GM18870 (cell line): ENCODE results near the gene SOX2.

Experiments
- ATAC-seq: cut with Tn5 transposase; IDR thresholded peaks from one replicate; pipeline ENCODE4 v1.9.1; 2021; ENCODE audit warnings: moderate library complexity; ENCODE audit not compliant: unreplicated experiment

The SOX2 gene

DNA sequence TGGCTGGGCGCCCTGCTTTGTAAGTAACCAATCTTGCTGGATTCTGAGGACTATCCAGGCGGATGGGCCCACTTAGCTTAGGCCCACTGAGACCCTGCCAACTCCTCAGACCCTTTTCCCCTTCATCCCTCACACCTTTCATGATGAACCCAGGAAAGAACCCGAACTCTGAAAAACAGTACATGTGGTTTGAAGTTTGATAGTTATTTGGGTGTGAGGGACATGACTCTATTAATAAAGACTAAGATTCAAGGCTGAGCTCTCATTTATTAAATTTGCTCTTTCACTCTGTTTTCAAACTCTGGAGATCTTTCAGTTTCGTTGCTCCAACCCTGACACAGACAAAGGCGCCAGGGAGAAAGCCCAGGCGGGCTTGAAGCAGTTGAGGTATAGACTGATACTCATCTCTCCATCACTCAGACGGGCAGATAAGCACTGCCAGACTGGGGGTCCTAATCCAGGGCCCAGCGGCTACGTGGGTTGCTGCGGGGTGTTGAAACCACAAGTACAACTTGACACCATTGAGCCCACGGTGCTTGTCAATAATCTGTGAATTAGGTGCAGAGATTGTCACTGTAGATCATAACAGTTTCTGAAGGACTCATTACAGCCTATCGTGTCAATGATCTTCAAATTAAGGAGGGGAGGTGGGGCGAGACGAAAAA lies 7.2 kb upstream of the SOX2 start:
- no peak for ATAC-seq

DNA sequence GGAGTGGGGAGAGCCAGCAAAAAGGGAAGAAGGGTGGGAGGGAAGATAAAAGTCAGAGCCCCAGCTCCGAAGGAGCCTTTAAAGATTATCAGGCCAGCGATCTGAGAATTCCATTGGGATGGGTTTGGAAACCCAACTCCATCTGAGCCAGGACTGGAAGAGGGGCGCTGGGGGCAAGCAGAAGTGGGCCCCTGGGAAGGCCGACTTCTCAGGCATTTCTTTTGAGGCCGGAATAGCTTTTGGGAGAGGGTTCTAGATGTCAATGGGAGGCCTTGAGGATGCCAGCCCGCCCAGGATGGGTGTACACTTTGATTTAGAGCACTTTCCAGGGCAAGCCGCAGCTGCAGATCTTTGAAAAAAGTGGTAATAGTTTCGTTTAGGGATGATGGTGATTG lies 6.6 kb upstream of the SOX2 start:
- no peak for ATAC-seq

DNA sequence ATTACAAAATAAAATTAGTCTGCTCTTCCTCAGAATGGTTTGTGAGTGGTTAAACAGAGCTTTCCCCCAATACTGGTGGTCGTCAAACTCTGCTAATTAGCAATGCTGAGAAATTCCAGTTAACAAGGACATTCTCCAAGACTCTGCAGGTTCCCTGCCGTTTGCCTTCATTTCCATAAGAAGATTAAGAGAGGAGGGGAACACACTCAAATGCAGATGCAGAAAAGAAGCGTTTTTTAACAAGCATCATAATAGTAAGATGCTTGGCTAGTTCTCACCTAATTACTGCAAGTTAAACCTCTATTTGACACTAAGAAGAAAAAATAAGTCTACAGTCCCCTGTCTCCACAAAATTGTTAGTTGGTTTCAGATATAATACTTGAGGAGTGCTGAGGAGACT lies 3.7 kb upstream of the SOX2 start:
- ATAC-seq: no peak

DNA sequence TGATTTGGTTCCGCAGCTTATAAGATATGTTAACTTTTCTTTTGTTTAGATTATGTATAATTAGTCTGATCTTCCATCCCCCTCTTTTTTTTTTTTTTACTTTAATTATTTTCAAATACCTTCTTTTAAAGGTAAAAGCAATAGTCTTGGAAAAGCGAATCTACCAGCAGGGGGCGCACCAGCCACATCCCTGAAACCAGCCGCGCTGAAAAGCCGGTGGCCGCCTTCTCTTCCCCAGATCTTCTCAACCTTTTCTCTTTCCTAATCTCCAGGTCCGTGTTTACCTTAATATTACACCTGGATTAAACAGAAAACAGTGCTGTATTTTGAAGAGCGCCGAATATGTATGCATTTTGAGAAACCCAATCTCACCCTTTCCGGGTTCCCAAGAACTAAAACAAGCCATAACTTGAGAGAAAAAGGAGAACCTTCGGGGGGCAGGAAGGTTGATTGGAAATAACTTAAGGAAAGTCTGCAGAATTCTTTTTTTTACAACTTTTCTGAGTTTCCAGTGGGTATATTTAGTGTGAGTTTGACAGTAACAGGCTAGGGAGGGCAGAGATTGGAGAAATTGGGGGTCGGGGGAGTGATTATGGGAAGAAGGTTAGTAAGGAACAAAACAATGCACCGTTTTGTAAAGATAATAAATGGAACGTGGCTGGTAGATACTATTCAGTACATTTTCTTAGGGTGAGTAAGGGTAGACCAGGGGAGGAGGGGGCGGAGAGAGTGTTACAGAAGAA lies 2.0 kb upstream of the SOX2 start:
- no peak for ATAC-seq

GRCh38 chr3:181710345-181711291 lies 1.1 kb upstream of the SOX2 start:
- ATAC-seq: no peak

- ATAC-seq: no peak
These were observed 464 bp downstream of the SOX2 start for GRCh38 chr3:181712226-181712552.

DNA sequence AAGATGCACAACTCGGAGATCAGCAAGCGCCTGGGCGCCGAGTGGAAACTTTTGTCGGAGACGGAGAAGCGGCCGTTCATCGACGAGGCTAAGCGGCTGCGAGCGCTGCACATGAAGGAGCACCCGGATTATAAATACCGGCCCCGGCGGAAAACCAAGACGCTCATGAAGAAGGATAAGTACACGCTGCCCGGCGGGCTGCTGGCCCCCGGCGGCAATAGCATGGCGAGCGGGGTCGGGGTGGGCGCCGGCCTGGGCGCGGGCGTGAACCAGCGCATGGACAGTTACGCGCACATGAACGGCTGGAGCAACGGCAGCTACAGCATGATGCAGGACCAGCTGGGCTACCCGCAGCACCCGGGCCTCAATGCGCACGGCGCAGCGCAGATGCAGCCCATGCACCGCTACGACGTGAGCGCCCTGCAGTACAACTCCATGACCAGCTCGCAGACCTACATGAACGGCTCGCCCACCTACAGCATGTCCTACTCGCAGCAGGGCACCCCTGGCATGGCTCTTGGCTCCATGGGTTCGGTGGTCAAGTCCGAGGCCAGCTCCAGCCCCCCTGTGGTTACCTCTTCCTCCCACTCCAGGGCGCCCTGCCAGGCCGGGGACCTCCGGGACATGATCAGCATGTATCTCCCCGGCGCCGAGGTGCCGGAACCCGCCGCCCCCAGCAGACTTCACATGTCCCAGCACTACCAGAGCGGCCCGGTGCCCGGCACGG lies 991 bp downstream of the SOX2 start:
- no peak for ATAC-seq

- no peak for ATAC-seq
These were observed 1.5 kb downstream of the SOX2 start for GRCh38 chr3:181713280-181713647.

- ATAC-seq: no peak
These were observed 2.2 kb downstream of the SOX2 start for GRCh38 chr3:181713676-181714612.

DNA sequence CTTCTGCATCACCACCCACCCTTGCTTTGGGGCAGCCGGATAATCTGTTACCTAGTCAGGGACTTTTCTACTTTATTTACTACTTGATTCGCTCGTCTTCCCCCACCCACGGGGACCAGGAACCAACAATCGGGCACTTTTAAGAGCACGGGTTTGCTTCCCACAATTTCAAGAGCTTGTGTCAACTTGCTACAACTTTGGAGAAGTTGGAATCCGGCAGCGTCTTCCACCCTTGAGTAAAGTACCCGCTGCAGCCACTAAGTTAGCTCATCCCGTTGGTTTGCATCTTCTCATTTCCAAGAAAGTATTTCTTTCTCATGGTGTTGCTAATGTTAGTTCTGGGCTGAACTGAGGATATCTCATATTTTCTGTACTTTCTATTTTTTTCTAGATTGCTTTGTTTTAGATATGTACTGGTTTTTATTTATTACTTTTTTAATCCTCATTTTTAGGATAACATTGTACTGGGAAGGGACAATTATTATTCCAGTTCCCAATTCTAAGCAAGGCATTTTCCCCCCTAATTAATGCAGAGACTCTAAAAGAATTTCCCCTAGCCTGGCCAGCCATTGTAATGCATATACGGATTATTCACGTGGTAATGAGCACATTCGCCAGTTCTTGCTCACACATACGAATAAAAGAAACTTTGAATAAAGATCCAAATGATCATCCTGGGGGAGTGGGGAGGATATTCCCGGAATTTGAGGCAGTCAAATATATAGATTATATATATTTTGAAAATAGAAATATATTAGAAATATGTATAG lies 4.0 kb downstream of the SOX2 start:
- no peak for ATAC-seq

- no peak for ATAC-seq
These were observed 5.2 kb downstream of the SOX2 start for GRCh38 chr3:181716966-181717365.

DNA sequence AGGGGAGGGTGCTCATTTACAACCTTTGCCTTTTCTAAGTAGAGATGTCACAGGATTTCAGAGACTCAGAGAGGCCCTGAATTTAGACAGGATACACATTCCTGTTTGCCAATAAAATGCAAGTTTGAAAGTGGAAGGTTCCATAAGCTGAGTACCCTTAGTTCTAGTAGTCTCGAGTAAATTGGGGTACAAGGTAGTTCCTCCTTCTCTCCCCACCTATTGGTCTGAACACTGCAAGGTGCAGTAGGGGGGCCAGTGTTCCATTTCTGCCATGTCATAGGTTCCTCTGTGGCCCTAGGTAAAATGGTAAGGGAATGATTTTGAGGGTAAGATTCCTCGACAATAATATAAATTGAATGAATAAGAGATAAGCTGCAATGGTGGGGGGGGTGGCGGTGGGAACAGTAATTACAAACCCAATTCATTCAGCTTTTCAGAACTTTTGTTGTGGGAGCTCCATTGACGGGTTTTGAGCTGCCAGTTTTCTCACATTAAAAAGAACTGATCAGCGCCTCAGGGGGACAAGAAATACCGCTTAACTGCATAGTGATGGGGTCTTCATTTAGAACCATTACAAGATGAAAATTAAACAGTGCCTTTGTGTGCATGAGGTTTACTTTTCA lies 5.9 kb downstream of the SOX2 start:
- ATAC-seq: no peak

DNA sequence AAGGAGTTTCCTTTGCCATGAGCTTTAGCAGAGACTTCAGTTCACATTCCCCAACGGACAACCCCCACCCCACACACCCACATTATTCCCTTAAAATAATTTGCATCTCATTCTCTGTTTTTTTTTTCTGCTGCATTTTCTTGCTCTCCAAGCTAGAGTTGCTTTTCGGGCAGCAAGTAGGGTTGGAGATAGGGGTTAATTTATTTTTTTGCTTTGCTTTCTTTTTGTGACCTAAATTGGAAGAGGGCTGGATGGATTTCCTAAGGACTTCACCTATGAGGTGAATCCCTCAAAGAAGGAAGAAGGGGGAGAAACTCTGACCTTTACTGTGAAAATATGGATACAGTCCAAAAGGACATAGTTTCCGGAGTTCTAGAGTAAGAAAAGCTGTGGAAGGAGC lies 6.6 kb downstream of the SOX2 start:
- no peak for ATAC-seq

DNA sequence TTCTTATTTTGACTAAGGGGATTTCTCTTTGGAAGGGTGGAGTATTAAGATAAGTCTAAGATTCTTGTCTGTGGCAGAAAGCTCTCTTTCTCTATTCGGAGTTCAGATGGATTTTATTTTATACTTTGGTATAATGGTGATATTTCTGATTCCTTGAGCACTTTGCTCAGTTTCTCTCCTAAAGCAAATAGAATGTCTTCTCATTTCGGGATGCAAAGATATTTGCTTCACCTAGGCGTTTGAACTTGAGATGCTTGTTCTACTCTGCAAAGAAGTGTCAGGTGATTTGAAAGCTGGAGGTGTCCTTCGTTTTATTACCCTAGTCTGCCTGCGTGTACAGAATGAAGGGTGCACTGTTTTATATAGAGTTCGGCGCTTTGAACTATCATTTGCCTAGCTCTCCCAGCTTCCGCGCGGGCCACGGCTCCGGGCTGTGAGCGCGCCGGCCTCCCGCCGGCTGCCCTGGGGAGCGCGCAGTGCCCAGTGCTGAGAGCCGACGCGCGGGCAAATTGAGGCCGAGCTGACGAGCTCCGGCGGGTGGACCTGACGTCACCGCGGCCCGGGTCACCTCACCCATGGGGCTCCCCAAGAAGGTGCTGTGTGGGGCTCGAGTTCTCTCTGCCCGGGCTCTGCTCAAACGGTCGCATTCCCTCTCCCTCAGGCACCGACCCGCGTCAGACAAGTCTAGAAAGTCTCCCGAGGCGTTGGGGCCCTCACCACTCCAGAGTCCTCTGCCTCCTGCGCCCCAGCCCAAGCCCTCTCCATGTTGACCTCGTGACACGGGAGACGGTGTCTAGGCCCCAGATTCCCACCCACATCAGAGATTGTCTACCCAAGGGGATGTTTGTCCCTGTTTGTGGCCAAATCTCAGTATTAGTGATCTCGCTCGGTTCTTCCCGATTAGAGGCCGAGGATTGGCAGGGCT lies 7.5 kb downstream of the SOX2 start:
- no peak for ATAC-seq

- no peak for ATAC-seq
These were observed 8.4 kb downstream of the SOX2 start for GRCh38 chr3:181719991-181720680.

DNA sequence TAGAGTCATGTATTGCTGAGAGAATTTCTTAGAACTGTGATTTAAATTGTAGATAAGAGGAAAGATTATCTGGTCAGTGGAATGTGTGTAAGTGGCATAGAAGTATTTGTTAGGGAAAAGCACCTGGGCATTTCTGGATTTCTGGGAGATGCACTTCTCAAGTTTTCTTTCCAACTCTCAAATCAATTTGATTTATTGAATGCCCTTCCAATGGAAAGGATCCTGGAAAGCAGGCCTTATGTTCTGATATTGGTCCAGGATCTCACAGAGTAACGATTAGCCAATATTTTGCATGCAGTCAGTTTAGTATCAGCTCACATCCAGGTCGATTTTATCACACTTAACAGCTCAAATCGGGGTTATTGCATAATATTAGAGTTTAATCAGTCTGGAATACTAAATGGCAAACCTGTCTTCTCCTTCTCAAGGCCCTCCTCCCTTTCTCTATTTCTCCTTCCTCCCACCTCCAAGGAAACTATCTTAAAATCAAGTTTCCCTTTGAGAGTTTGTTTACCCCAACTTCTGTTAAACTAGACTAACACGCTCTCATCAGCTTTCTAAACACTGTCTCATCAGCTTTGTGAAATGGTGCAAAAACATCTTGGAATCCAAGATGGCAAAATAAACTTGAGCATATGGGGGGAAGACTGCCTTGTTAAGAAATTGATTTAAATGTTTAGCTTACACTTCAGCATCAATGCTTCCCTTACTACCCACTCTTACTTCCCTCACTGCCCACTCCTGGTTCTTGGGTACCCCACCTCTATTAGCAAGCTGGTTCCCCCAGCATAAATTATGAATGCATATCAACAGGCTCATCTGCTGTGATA lies 9.5 kb downstream of the SOX2 start:
- ATAC-seq: no peak
